ENCODE data around the gene GNAZ.

The GNAZ gene

DNA sequence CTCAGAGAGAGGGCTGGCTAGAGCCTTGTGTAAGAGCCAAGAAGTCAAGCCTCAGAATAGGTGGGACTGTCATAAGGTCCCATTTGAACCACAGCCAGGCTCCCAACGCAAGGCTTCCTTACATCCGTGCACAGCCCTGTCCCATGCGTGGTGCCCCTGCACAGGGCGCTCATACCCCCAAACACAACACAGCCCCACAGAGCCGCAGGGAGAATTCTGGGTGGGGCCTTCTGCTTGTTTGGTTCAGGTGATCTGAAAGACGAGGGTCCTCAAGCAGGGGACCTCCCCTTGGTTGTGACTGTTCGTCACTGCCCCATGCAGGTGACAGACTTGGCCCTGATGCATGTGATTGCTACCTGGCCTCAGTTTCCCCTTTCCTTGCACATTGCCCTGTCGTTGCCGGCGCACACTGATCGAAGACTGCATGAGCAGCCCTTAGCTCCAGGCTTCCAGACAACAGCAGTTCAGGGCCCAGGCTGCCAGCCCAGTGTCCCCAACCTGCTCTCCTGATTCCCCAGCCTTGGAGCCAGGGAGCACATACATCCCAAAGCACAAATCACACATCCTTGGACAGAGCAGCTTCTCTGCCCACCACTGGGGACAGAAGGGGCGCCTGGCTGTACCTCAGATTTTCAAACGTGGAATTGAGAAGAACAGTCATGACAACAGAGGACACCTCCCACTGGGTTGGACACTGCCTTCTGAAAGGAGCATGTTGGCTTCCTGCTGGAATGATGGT lies 22.1 kb downstream of the GNAZ start:
- no peak for DNase-seq (ENCODE audit: low read depth)

- DNase-seq (ENCODE audit: low read depth): no peak
These were observed 22.9 kb downstream of the GNAZ start for GRCh38 chr22:23093051-23093788.

GRCh38 chr22:23094260-23094659 lies 23.9 kb downstream of the GNAZ start:
- no peak for DNase-seq (ENCODE audit: low read depth)

- no peak for DNase-seq (ENCODE audit: low read depth)
These were observed 24.7 kb downstream of the GNAZ start for GRCh38 chr22:23094695-23095681.

DNA sequence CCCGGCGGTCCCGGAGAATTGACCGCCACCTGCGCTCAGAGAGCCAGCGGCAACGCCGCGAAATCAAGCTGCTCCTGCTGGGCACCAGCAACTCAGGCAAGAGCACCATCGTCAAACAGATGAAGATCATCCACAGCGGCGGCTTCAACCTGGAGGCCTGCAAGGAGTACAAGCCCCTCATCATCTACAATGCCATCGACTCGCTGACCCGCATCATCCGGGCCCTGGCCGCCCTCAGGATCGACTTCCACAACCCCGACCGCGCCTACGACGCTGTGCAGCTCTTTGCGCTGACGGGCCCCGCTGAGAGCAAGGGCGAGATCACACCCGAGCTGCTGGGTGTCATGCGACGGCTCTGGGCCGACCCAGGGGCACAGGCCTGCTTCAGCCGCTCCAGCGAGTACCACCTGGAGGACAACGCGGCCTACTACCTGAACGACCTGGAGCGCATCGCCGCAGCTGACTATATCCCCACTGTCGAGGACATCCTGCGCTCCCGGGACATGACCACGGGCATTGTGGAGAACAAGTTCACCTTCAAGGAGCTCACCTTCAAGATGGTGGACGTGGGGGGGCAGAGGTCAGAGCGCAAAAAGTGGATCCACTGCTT lies 25.5 kb downstream of the GNAZ start:
- no peak for DNase-seq (ENCODE audit: low read depth)

DNA sequence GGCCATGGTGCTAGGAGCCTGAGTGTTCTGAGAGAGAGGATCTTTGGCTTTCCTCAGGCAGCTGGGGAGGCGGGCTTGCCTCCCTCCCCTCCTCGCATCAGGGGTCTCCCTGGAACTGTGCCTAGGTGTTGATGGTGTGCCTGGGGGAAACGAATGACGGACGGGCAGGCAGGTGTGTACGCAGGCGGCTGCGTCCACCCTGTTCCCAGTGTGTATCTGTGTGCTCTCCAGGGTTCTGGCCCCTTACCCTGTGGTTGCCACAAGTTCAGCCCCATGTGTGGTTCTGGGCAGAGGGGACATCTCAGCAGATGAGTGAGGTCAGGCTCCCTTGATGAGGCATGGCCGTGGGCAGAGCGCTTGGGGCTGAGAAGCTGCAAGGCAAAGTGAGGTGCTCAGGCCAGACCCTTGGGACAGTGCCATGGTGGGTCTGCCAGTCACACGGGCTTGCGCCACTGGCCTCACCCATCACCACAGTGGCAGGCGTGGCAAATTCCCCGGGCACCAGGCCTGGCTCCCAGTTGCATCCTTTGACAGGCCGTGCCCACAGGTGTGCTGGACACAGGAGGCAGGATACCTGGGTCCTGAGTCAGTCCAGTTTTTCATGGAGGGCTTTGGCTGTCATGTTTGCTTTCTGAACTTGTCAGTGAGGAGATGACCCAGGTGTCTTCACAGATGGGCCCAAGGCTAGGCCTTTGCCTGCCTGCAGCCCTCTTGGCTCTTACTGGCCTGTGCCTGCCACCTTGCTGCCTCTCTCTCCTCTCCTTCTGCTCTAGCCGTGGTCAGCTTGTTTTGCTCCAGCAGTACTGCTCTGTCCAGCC lies 27.3 kb downstream of the GNAZ start:
- no peak for DNase-seq (ENCODE audit: low read depth)

- DNase-seq (ENCODE audit: low read depth): no peak
These were observed 27.9 kb downstream of the GNAZ start for GRCh38 chr22:23098230-23098705.

DNA sequence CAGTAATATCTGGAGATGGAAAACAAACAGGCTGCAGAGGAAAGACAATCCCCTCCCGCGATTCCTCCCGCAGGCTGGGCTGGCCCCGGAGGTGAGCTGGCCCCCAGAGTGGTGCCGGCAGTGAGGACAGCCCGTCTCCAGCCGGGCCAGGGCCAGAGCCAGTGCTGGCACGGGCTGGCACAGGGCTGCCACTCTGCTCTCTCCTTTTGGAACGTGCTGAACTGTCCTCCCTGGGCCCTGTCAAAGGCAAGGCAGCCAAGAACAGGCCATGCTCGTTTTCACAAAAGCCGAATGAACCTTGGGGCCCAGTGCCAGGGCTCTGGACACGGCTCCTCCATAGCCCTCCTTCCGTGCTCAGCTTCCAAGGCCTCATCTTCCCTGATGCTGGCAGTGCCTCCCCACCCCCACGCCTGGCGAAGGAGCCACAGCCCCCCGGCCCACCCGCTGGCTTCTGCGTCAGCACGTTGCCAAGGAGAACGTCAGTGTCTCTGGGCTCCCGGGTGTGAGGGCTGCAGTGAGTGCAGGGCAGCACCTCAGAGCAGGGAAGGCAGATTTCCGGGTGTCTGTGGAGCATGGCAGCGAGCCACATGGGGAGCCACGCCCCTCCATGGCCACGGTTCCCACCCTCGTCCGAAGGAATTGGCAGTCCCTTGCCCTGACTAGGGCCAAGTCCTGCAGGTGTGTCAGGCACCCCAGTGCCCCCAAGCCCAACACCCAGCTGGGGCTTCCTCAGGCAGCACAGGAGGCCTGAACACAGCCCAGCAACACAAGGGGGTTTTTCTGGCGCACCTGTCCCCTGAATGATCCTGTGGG lies 28.6 kb downstream of the GNAZ start:
- no peak for DNase-seq (ENCODE audit: low read depth)

- no peak for DNase-seq (ENCODE audit: low read depth)
These were observed 29.1 kb downstream of the GNAZ start for GRCh38 chr22:23099531-23099804.

GRCh38 chr22:23100124-23100801 lies 29.9 kb downstream of the GNAZ start:
- DNase-seq (ENCODE audit: low read depth): no peak

DNA sequence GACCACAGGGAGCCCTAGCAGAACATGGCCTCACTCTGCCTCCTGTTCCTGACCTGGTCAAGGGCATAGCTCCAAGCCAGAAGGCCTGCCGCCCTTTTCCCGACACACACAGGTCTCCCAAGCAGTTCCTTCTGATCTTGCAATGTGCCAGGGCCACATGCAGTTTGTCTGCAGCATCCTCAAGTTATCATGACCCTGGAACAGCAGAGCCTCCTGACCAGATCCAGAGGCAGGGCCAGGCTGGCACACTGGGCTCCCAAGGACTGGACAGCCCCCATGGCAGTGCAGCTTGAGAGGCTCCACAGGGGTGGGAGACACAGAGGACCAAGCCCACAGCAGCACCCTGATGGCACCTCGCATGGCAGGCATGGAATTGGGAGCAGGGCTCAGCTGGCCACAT lies 31.2 kb downstream of the GNAZ start:
- DNase-seq (ENCODE audit: low read depth): no peak

DNA sequence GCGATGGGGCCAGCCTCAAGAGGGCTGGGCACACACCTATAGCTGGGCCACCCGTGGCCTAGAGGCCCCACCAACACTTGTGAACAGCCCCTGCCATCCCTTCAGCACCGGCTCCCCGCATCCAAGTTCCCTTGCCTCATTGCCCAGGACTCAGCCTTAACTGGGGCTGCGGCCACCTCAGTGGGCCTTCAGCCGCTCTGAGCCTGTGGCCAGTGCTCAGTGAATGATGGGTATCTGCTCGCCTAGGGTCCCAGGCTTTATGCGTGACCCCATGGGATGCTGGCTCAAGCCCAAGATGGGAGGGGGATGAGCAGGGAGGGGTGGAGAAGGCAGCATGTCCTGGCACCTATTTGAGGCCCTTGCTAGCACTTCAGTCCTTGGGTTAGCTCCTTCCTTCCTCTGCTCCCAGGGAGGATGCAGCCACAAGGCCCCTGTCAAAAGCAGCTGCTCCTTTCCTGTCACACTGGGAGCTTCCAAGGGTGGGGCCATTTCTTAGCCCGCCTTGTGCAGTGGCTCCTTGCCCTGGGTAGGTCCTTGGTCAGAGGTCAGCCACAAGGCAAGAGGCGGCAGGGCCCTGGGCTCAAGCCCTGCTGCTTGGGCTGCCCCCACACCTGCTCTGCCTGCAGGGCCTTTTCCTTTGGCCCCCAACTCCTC lies 31.8 kb downstream of the GNAZ start:
- DNase-seq (ENCODE audit: low read depth): no peak

DNA sequence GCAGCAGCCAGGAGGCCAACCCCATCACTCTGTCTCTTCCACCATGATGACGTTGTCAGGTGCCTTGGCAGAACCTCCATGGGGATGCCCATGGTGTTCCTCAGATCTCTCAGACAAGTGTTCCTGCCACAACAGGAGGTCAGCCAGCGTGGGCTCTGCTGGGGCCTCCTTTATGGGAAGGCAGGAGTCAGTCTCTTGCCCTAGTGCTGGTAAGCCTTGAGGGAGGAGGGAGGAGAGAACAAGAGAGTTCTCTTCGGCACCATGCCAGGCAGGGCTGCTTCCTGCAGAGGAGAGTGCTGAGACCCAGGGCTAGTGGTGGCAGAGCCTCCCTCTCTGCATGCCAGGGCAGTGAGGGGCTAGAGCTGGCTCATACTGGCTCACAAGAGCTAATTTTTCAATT lies 32.5 kb downstream of the GNAZ start:
- no peak for DNase-seq (ENCODE audit: low read depth)

DNA sequence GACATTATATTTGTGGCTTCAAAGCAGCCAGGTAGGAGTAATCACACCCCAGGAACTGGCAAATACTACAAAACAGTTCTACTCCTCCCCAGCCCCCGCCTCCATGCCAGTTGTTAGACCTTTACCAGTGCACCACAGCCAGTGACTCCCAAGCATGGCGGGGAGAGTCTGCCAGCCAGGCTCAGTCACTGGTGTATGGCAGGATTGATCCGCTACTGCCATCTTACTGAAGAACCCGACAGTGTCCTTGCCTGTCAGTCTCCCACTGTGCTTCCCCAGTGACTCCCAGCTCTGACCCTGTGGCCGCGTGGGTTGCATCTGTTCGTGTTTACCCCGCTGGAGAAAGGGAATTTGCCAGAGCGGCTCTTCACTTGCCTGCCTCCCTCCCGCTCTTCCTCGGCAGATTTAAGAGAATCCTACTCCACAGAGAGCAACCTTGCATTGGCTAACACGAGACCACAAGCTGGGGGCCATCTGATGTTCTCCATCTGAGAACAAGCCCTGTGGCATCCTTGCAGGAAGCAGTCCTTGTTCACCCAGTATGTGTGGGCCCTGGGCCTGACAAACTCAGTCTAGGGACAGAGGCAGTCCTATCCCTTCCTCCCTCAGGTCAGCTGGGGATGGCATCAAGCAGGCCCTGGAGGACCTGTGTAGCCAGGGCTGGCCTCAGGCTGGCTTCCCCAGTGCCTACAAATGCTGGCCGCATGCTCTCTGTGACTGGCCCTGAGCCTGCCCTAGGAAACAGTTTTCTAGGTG lies 33.1 kb downstream of the GNAZ start:
- no peak for DNase-seq (ENCODE audit: low read depth)

- no peak for DNase-seq (ENCODE audit: low read depth)
These were observed 34.1 kb downstream of the GNAZ start for GRCh38 chr22:23104187-23104971.

- DNase-seq (ENCODE audit: low read depth): no peak
These were observed 35.0 kb downstream of the GNAZ start for GRCh38 chr22:23105304-23105703.

DNA sequence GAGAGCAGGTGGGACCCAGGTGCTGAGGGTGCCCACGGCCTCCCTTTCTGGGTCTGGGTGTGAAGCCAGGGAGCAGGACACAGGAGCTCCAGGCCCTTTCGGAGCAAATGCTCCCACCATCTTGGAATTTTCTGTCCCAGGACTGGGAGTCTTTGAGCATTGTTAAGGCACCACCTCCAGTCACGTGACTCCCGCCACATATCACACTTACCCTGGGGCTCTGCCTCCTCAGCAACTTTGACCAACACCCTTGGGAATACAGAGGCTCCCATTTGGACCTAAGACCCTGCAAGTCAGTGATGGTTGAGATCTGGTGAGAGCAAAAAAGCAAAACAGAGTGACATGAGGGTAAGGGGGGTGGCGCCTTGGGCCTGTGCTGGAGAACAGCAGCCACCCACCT lies 35.6 kb downstream of the GNAZ start:
- DNase-seq (ENCODE audit: low read depth): no peak

DNA sequence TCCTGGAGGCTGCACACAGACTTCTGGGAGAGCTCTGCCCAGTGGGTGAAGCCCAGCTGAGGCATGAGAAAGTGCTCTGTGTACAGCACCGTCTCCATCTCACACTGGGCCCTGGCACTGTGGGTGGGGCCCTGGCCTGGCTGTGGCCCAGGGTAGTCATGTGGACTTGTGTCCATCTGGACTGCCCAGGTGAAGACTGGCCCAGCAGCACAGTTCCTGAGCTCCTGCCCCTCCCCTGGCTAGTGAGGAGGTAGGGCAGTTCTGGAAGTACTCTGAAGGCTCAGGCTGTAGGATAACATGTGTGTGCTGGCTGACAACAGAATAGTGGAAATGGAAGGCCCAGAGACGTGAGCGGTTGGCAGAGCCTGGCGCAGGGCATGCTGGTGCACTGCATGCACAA lies 36.0 kb downstream of the GNAZ start:
- DNase-seq (ENCODE audit: low read depth): no peak

All from activated T-cell treated with anti-CD3 and anti-CD28 coated beads for 24 hours (primary cell).